T follicular helper cell (primary cell): ENCODE data around the gene NEU4.
"Not testable (repeated sequence)": the region's sequence is repeated elsewhere in the genome, so short reads cannot be mapped to it uniquely, and the experiment has no call there.

Source experiments
- DNase-seq: peaks from one replicate; pipeline ENCODE4 v3.0.0-alpha.2; 2020; ENCODE audit warnings: low read depth

Gene NEU4

GRCh38 chr2:241798631-241799521 lies 10.1 kb upstream of the NEU4 start:
- no peak for DNase-seq

- DNase-seq, result no peak
Measured at GRCh38 chr2:241799522-241800197, 9.3 kb upstream of the NEU4 start.

- DNase-seq, result not testable (repeated sequence)
Measured at GRCh38 chr2:241800198-241800903, 8.6 kb upstream of the NEU4 start.

GRCh38 chr2:241801611-241802420 lies 7.2 kb upstream of the NEU4 start:
- DNase-seq, result no peak

GRCh38 chr2:241802421-241803318 lies 6.3 kb upstream of the NEU4 start:
- no peak for DNase-seq

GRCh38 chr2:241803387-241804325 lies 5.3 kb upstream of the NEU4 start:
- DNase-seq, result no peak

- no peak for DNase-seq
Measured at GRCh38 chr2:241804326-241805229, 4.4 kb upstream of the NEU4 start.

GRCh38 chr2:241806217-241806616 lies 2.8 kb upstream of the NEU4 start:
- DNase-seq, result not testable (repeated sequence)

GRCh38 chr2:241808051-241808720 lies 807 bp upstream of the NEU4 start:
- DNase-seq, result no peak

GRCh38 chr2:241809383-241810306 lies 652 bp downstream of the NEU4 start:
- DNase-seq, result no peak

- DNase-seq, result no peak
Measured at GRCh38 chr2:241810307-241811200, 1.6 kb downstream of the NEU4 start.

- no peak for DNase-seq
Measured at GRCh38 chr2:241811201-241811951, 2.4 kb downstream of the NEU4 start.

GRCh38 chr2:241811952-241812729 lies 3.1 kb downstream of the NEU4 start:
- DNase-seq, result no peak
